Measurements from ENCODE around the gene PLA2G6.

DNA sequence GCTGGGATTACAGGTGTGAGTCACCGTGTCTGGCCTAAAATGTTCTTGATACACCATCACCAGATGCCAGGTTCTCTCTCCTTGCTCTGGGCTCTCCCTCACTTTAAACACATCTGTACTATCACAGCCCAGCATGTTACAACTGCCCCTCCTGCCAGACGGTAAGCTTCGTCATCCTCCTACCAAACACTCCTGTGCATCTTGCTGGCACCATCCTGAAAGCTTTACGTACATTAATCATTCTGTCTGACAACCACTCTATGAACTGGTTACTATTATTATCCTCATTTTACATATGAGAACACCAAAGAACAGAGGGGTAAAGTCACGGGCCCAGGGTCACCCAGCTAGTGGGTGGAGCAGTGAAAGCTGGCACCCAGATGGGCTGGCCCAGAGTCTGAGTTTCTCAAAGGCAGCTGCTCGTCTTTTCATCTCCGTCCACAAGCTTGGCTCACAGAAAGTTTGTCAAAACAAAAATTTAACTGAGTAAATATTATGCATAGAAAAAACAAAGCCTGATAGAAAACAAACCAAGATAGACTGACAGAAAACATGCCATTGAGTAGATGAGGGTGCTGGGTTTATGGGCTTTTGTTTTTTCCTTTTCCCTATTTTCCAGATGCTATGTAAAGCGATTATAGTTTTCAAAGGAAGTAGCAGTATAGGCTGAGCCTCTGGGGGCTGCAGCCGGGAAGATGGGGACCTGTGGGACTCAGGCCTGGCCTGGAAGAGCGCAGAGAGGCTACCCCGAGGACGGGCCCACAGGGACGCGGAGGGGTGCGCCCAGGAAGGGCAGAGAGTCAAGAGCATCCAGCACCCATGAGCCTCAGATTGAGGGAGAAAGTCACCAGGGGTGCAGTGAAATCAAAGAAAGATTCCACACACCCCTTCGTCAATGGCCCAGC, 9.5 kb downstream of the PLA2G6 start:
- TF ChIP-seq SETDB1 (IDR thresholded peaks at IDR 0.05; ENCODE audit: insufficient read length, low read length) (no peak), ZNF157 (tag by site-specific recombination; IDR thresholded peaks at IDR 0.05) (no peak), ZNF76 (tag by site-specific recombination; IDR thresholded peaks at IDR 0.05; ENCODE audit: borderline replicate concordance, low read depth) (no peak), CTCF (tag by site-specific recombination; IDR thresholded peaks at IDR 0.05) (no peak), ZNF555 (tag by site-specific recombination; conservative IDR thresholded peaks at IDR 0.05) (no peak), ZNF510 (tag by site-specific recombination; IDR thresholded peaks at IDR 0.05; ENCODE audit: insufficient replicate concordance) (no peak)
